ENCODE results near the gene RNF39.
"Not testable (repeated sequence)": the region's sequence is repeated elsewhere in the genome, so short reads cannot be mapped to it uniquely, and the experiment has no call there.

RNF39 gene

DNA sequence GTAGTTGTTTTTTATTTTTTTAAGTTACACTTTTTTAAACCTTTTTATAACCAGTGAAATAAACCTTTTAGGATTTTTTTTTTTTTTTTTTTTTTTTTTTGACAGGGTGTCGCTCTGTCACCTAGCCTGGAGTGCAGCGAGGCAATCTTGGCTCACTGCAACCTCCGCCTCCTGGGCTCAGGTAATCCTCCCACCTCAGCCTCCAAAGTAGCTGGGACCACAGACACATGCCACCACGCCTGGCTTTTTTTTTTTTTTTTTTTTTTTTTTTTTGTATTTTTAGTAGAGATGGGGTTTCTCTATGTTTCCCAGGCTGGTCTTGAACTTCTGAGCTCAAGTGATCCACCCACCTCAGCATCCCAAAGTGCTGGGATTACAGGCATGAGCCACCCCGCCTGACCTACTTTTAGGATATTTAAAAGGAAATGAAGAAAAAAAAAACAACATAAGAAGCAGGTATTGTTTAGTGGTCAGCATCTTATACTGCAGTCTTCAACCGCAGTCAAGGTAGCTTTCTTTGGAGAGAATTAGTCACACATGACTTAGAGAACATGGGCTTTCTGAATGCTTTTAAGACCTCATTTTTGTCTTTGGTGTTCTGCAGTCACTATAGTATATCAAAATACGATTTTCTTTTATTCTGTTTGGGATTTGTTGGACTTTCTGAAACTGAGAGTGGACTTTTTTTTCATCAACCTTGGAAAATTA is 12.9 kb downstream of the RNF39 start:
- DNase-seq (ENCODE audit: low read depth, low spot score), result no peak

DNA sequence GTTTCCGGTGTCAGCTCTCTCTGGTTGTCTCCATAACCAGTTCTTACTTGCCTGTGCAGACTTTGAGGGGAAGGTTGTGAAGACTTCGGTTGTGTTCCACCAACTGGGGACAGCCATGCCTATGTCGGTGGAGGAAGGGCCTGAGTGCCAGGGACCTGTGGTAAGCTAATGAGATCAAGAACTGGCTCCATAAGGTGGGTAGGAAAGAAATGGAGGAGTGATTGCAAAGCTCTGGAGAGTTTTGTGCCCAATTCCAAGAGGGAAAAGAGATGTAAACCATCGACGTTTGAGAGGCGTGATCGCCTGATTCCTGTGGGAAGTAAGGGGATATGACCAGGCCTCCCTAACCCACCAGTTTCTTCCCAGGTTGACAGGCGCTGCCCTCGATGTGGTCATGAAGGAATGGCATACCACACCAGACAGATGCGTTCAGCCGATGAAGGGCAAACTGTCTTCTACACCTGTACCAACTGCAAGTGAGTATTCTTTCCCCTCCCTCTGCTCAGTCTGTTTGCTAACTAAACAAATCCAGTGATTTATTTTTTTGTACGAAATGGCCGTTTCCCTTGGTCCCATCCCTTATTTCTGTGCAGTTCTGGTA is 13.6 kb downstream of the RNF39 start:
- no peak for DNase-seq (ENCODE audit: low read depth, low spot score)

DNA sequence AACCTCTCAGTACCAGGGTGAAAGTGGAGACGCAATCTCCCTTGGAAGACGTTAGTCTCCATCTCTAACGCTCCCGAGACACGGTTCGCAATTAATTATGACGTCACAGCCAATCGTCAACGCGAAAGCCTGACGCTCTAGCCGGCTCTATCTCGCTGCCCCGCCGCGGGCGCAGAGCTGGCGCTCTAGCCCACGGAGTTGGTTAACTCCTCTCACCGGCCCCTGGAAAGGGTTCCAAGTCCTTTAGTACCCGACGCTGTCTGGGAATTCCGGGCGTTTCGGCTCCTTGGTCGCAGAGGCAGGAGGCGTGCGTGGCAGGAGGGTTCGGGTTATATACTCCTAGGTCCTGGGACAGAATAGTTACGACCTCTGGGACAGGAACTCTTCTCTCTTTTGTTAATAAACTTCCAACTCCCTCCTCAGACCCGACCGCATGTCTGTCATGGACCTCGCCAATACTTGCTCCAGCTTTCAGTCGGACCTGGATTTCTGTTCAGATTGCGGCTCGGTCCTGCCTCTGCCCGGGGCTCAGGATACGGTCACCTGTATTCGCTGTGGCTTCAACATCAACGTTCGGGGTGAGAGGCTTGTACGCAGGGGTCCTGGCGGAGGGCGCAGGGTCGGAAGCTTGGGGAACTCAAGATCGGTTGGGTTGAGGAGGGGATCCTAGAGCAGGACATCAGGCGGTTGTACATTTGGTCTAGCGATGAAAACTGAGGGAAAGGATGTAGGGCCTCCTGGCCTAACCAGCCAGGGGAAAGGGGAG is 14.3 kb downstream of the RNF39 start, which contains the start of gene POLR1H:
Gene POLR1H, plus strand, starts transcription at position 174 of the 766 bp plus-strand sequence. Its CDS starts 260 bp downstream, at position 434.
- DNase-seq (ENCODE audit: low read depth, low spot score), result peak; percentile 85

DNA sequence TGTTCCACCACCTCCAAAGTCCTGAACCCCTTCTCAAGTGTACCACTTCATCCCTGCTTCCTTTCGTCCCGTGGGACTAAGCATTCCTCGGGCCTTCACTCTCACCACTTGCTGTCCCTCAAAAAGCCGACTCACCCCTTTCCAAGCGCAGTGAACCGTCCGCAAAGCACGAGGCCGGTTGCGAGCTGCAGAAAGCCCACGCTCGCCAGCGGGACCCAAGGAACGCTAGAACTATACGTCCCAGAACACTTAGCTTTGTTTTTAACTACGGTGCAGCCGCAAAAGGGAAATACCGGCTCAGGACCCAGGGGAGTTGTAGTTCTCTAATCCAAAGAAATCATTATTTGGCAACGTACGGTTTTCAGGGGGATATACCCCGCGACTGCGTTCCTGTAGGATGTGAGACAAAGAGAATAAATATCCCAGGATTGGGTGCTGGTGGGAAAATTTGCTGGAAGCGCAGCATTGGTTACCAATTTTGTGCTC is 14.9 kb downstream of the RNF39 start:
- no peak for DNase-seq (ENCODE audit: low read depth, low spot score)

DNA sequence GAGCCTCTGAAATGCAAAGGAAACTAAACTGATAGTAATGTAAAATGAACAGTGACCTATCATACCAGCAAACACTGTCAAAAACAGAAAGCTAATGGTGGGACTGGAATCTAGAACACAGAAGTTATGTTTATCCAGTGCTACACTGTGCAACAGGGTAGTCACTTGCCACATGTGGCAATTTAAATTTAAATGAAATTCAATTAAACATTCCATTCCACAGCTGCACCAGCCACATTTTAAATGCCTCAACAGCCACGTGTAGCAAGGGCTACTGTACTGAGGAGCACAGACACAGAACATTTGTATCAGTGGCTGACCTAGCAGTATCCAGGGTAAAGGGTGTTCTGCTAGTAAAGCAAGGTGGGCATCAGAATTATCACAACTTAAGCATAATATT is 20.1 kb downstream of the RNF39 start:
- no peak for DNase-seq (ENCODE audit: low read depth, low spot score)

DNA sequence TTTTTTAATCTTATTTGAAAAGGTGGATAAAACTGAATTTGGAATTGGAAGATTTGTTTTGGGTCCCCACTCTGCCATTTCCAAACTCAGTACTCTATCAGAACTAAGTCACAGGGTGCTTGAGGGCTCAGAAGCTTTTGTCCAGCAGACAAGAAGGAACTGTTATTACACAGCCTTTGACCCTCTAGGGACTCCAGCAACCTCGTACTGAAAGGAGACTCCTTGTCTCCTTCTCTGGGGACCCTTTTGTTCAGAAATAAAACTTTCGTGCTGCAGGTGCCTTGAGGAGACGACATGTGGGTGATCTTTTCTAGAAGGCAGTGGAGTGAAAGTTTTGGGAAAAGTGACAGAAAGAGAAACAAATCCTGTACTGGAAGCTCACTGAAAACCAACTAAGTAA is 21.9 kb downstream of the RNF39 start:
- no peak for DNase-seq (ENCODE audit: low read depth, low spot score)

DNA sequence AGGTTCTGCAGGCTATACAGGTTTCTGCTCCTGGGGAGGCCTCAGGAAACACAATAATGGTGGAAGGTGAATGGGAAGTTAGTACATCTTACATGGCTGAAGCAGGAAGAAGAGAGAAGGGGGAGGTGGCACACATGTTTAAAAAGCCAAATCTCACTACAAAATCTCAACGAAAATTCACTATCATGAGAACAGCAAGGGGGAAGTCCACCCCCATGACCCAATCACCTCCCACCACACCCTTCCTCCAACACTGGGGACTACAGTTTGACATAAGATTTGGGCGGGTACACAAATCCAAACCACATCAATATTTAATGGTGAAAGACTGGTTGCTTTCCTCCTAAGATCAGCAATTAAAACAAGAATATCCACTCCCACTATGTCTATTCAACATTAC is 28.3 kb downstream of the RNF39 start:
- no peak for DNase-seq (ENCODE audit: low read depth, low spot score)

DNA sequence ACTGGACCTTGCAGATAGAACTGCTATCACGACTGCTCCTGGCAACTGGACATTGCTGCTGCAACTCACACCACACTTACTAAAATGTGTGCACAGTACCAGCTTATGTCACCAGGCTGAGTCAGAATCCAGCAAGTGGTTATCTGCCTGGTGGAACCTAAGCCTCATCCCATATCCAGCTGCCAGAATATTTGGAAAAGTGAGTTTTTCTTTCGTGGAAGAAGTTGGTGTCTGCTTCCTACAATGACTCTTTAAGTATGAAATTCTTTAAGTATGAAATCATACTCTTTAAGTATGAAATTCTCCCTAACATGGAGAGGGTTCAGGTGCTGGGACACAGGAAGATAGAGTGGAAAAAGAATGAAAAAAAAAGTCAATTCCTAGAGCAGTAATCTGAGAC is 30.9 kb downstream of the RNF39 start:
- no peak for DNase-seq (ENCODE audit: low read depth, low spot score)

DNA sequence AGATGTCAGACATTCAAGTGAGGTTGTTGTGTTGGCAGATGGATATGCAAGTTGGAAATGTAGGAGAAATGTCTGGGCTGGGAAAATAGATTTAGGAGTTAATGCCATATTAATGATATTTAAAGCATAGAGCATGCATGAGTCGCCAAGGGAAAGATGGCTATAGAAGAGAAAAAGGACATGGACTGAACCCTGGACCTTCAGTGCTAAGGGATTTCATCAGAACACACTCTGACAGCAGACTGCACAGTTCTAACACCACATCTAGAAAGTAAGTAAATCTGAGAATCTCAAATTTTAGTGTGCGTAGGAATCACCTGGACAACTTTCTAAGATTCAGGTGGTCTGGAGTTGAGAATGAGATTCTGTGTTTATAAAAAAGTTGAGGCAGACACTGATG is 31.8 kb downstream of the RNF39 start:
- no peak for DNase-seq (ENCODE audit: low read depth, low spot score)

DNA sequence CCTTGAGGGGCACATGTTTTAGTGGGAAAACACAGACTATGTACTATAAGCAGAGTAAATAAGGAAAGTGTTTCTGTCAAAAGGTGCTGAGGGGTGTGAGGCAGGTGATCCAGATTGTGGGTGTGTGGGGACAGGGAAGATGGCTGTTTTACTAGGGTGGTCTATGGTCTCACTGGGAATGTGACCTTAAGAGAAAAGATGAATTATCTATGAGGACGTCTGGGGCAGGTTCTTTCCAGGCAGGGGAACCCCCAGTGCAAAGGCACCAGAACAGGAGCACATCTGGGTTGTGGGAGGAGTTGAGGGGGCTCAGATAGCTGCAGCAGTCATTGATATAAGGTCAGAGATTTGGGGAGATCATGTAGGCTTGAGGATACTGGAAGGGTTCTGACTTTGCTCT is 32.7 kb downstream of the RNF39 start:
- no peak for DNase-seq (ENCODE audit: low read depth, low spot score)

DNA sequence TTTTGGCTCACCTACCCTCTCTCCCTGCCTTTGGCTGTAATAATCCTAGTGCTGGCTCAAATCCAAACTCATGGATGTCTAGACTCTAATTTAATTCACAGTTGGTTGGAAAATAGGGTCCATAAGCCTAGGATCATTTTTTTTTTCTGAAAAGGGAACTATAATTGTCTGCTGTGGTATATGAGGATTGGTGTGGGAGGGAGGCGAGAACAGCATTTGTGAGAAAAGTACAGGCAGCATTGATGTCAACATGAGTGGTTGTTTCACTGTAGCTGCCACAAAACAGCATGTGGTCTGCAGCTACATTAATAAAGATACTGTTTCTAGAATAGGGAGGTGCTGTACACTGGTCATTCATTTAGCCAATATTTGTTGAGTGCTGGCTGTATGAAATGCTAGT is 33.1 kb downstream of the RNF39 start:
- no peak for DNase-seq (ENCODE audit: low read depth, low spot score)

DNA sequence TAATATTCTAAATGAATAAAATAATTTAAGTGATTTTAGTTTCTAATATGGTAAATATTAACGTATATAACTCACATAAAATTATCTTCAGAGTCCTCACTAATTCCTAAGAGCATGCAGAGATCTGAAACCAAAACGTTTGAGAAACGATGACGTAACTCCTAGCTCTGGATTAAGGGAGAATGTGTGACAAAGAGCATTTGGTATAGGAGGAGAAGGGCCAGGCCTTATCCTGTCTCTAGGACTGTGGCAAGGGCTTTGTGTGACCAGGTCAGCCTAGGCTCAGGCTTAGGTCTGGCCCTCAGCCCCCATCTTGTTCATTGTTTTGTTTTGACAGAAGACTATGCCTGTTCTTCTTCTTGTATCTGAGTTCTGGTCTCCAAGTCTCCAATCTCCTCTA is 33.7 kb downstream of the RNF39 start:
- no peak for DNase-seq (ENCODE audit: low read depth, low spot score)

DNA sequence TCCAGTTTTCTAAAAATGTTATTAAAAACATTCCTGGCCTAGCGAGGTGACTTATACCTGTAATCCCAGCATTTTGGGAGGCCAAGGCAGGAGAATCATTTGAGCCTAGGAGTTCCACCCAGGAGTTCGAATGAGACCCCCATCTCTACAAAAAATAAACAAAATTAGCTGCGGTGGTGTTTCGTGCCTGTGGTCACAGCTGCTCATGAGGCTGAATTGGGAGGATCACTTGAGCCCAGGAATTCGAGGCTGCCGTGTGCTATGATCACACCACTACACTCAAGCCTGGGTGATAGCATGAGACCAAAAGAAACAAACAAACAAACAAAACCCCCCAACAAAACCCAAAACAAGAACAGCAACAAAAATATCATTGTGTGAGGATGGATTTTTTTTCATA is 34.3 kb downstream of the RNF39 start:
- DNase-seq (ENCODE audit: low read depth, low spot score), result no peak

DNA sequence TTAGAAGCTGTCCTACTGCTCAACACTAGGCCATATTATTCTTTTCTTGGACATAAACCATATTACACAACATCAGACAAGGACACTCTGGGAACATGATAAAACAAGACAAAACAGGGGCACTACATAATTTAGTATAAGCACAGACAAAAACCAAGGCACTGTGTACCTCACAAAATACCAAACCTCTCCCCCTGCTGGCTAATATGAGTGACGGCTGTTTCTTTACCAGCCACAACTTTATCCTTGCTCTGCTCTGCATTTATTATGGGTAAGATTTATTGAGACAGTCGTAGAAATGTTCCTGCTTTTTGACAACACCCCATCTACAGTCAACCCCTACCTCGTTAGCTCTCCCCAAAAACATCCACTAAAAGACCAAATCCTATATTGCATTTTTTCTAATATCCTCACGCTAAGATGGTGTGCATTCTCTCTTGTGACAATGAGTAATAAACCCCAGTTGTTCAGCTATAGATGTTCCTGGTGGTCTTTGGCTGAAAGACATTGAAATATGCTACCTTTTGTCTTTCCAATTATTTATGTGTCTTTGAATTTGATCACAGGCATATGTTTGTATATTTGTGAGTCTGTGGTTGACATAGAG is 38.3 kb downstream of the RNF39 start:
- DNase-seq (ENCODE audit: low read depth, low spot score), result no peak

DNA sequence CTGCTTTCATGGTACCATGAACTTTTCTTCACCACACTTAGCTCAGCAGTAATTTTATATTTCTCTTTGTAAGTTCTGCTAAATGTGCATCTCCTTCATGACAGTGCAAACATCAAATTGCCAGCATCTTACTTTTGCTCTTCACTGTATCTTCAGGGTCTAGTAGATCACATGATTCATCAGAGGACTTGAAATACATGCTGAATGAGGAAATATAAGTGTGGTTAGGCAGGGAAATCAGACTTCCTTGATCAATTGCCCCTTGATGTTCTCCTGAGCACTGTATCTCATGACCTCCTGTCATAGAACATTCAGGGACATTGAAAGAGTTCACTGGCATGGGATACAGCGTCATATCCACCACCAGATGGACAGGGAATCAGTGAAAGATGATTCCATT is 39.8 kb downstream of the RNF39 start:
- no peak for DNase-seq (ENCODE audit: low read depth, low spot score)

DNA sequence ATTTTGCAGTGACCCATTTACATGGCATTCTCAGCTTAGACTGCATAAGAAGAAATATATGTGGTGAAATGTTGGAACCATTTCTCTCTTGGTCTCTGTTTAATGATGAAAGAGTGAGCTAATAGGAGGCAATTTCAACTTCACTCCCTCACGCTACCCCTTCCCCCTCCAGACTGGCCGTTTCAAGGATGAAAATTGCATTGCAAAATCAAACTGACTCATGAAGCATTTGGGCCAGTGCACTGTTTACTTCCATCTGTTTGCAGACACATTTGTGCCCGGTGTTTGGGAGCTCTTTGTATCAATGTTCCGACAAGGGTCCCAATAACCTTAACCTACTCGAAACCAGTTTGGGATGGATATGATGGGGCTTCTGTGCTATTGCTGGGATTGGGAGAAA is 42.1 kb downstream of the RNF39 start:
- DNase-seq (ENCODE audit: low read depth, low spot score), result not testable (repeated sequence)

DNA sequence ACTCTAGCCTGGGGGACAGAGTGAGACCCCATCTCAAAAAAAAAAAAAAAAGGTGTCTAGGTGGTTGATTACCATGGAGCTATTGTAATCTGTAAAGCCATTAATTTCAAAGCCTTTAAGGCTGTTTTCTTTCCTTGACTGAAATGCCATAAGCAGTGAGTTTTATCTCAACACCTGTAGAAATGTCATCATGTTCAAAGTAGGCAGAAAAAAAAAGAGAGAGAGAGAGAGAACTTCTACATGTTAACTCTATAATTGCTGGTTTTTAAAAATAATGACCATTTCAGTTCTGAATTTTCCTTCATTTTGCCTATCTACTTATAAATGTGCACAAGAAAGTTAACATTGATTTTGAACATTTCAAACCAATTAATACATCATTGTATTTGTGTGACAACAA is 44.2 kb downstream of the RNF39 start:
- no peak for DNase-seq (ENCODE audit: low read depth, low spot score)

DNA sequence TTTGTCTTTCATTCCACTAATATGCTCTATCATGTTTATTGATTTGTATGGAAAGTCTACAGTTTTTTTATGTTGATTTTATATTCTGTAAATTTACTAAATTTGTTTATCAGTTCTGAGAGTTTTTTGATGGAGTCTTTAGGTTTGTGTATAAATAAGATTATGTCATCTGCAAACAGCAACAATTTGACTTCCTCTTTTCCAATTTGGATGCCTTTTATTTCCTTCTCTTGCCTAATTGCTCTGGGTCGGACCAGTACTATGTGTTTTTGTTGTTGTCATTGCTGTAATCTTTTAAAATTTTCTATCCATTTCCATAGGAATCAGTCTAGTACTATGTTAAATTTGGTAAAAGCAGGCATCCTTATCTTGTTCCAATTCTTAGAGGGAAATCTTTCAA is 46.0 kb downstream of the RNF39 start:
- DNase-seq (ENCODE audit: low read depth, low spot score), result no peak

DNA sequence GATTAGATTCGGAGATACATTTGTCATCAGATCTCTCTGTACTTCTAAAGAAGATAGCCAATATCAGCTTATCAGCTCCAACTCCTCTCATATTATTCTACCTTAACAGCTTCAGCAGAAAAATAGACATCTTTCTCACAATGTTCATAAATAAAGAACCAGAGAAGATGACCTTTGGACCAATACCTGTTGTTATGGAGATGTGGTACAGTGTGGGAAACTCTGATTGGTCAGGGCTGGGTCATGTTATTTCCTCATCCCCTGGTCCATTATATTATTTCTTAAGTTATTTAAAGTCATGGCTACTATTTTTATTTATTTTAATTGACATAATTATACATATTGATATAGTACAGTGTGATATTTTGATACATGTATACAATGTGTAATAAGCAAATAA is 50.4 kb downstream of the RNF39 start:
- DNase-seq (ENCODE audit: low read depth, low spot score), result no peak

DNA sequence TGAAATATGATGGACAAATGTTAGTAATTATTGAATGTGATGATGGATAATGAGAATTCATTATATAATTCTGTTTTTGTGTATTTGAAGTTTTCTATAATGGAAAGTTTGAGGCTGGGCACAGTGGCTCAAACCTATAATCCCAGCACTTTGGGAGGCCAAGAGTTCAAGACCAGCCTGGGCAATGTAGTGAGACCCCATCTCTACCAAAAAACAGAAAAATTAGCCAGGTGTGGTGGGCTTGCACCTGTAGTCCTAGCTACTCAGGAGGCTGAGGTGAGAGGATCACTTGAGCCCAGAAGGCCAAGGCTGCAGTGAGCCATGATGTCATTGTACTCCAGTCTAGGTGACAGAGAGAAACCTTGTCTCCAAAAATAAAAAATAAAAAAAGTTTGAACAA is 52.9 kb downstream of the RNF39 start:
- DNase-seq (ENCODE audit: low read depth, low spot score), result not testable (repeated sequence)

DNA sequence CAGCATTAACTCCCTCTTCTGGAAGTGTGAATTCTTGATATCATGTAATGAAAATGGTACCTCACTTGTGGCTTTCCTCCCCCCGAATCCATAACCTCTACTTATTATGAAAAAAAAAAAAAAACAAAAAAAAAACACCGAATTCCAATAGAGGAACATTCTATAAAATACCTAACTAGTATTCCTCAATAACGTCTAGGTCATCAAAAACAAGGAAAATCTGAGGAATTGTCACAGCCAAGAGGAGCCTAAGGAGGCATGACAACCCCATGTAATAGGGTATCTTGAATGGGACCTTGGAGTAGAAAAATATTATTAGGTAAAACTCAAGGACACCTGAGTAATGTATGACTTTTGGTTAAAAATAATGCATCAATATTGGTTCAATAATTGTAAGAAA is 53.4 kb downstream of the RNF39 start:
- DNase-seq (ENCODE audit: low read depth, low spot score), result no peak

DNA sequence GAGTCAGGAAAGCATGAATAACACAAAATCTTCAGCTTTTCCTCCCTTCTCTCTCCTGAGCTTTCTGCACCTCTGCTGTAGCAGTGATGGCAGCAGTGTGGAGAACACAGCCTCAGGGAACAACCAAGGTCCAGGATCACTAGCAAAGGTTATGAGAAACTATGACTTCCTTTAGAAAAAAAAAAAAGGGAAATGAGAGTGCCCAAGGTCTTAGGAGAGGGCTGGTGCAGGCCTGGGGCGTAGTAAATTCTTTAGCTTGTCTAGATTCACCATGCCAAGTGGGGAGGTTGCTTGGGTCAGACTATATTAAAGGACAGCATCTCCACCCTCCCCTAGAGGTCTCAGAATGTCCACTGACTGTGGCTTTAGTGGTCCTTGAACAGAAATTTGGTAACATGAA is 54.9 kb downstream of the RNF39 start:
- DNase-seq (ENCODE audit: low read depth, low spot score), result no peak

All from brain pericyte (primary cell).